SJSA1 (cell line): ENCODE data around the gene RPL18. TPM values are rescaled to one million over a fixed set of nuclear protein-coding genes. Genes with fewer than 3 reads are reported as not detected.

Experiments
- DNase-seq, 2 experiments: peaks; one replicate each; pipeline ENCODE4 v3.0.0-alpha.2; 2015 to 2020; ENCODE audit warnings: low spot score in 2 of 2, low read depth in 1 of 2
- H3K27ac ChIP-seq: fragments of 250-450 bp; sonication (Bioruptor Pico); 2 replicates; pipeline ENCODE4 v1.5.1; 2020; ENCODE audit warnings: mild to moderate bottlenecking, moderate library complexity
- H3K27me3 ChIP-seq: fragments of 250-450 bp; sonication (Bioruptor Pico); replicated peaks from 2 replicates; pipeline ENCODE4 v1.5.1; 2020; ENCODE audit warnings: mild to moderate bottlenecking, moderate library complexity
- H3K36me3 ChIP-seq: fragments of 250-450 bp; sonication (Bioruptor Pico); 2 replicates; pipeline ENCODE4 v1.5.1; 2020; ENCODE audit warnings: mild to moderate bottlenecking
- H3K4me1 ChIP-seq: fragments of 250-450 bp; sonication (Bioruptor Pico); replicated peaks from 2 replicates; pipeline ENCODE4 v1.6.1; 2021; ENCODE audit warnings: mild to moderate bottlenecking
- H3K4me3 ChIP-seq: fragments of 250-450 bp; sonication (Bioruptor Pico); 2 replicates; pipeline ENCODE4 v1.5.1; 2020; ENCODE audit warnings: mild to moderate bottlenecking
- H3K9me3 ChIP-seq: fragments of 250-450 bp; sonication (Bioruptor Pico); replicated peaks from 2 replicates; pipeline ENCODE4 v1.5.1; 2020; ENCODE audit warnings: mild to moderate bottlenecking
- total RNA-seq: library from RNA; depleted of rRNA; stranded (reverse); fragments of >200 nt; shearing (Covaris generic); gene quantifications from 2 replicates; pipeline ENCODE4 v1.2.3, GENCODE V29; 2014

Gene RPL18
- total RNA-seq, 1 experiment from 2014 or later = 1,668 TPM

DNA sequence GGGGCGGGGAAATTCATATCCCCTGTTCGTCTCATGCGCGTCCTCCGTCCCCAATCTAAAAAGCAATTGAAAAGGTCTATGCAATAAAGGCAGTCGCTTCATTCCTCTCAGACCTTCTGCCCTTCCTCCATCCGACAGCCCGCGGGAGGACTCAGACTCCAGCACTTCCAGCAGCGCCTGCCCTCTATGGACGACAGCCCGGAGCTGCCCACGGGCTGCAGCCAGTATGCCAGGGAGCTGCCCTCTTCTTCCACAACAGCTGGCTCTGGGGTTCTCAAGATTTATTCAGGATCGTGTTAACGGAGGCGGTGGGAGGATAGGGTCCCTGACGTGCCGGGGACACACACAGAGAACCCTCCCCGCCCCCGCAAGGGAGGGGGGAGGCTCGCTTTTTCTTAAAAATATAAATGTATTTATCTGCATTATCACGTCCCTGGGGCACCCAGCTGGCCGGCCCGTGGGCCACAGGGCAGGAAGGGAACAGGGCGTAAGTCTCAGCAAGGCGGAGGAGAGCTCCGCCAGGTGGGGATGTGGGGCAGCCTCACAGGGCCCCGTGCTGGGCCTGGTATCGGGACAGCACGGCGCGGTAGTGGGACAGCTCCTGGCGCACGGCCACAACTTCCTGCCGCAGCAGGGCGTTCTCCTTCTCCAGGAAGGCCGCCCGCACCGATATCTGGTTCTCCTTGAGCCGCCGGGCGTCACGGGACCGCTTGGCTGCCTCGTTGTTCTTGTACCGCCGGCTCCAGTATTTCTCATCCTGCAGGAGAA is 11.5 kb upstream of the RPL18 start:
- no peak overlapping the region for H3K27ac ChIP-seq
- no peak for DNase-seq

DNA sequence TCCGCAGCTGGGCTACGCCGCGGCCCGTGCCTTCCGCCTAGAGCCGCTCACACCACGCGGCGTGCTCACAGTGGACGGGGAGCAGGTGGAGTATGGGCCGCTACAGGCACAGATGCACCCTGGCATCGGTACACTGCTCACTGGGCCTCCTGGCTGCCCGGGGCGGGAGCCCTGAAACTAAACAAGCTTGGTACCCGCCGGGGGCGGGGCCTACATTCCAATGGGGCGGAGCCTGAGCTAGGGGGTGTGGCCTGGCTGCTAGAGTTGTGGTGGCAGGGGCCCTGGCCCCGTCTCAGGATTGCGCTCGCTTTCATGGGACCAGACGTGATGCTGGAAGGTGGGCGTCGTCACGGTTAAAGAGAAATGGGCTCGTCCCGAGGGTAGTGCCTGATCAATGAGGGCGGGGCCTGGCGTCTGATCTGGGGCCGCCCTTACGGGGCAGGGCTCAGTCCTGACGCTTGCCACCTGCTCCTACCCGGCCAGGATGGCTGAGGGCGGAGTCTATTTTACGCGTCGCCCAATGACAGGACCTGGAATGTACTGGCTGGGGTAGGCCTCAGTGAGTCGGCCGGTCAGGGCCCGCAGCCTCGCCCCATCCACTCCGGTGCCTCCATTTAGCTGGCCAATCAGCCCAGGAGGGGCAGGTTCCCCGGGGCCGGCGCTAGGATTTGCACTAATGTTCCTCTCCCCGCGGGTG is 10.8 kb upstream of the RPL18 start:
- peak in 1 of 2 experiments; percentile 50 for DNase-seq
- Histone ChIP-seq H3K4me1 (peaks cover 10% of the 10 kb centered on the region), H3K9me3 (no peaks in the 10 kb centered on the region), H3K27me3 (no peaks in the 10 kb centered on the region), H3K27ac (no peak overlapping the region), H3K36me3 (peaks cover 20% of the 10 kb centered on the region), H3K4me3 (no peak overlapping the region)

More for the DNA sequence above, 11.5 kb upstream of the RPL18 start:
- Histone ChIP-seq H3K27me3 (no peaks in the 10 kb centered on the region), H3K36me3 (peaks cover 20% of the 10 kb centered on the region), H3K9me3 (no peaks in the 10 kb centered on the region), H3K4me3 (no peak overlapping the region), H3K4me1 (peaks cover 17% of the 10 kb centered on the region)

DNA sequence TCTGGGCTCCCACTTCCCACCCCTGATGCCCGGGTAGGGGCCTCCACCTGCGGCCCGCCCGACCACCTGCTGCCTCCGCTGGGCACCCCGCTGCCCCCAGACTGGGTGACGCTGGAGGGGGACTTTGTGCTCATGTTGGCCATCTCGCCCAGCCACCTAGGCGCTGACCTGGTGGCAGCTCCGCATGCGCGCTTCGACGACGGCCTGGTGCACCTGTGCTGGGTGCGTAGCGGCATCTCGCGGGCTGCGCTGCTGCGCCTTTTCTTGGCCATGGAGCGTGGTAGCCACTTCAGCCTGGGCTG is 10.3 kb upstream of the RPL18 start:
- H3K9me3 ChIP-seq = no peaks in the 10 kb centered on the region
- H3K27me3 ChIP-seq = no peaks in the 10 kb centered on the region
- H3K4me3 ChIP-seq = no peak overlapping the region
- no peak overlapping the region for H3K27ac ChIP-seq
- peaks cover 20% of the 10 kb centered on the region for H3K36me3 ChIP-seq
- DNase-seq = no peak
- peaks cover 9% of the 10 kb centered on the region for H3K4me1 ChIP-seq

DNA sequence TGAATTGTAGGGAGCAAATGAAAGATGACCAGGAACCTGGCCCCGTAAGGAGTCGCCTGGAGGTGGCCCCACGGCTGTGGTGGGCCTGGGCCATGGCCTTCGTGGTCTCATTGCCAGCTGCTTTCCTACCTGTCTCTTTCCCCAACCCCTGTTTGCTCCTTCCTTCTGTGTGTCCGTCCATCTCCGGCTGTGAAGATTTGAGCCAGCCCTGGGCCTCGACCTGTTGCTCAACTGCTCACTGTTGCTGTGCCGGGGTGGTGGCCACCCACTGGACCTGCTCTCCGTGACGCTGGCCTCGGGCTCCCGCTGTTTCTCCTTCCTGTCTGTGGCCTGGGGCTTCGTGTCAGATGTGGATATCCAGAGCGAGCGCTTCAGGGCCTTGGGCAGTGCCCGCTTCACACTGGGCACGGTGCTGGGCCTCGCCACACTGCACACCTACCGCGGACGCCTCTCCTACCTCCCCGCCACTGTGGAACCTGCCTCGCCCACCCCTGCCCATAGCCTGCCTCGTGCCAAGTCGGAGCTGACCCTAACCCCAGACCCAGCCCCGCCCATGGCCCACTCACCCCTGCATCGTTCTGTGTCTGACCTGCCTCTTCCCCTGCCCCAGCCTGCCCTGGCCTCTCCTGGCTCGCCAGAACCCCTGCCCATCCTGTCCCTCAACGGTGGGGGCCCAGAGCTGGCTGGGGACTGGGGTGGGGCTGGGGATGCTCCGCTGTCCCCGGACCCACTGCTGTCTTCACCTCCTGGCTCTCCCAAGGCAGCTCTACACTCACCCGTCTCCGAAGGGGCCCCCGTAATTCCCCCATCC is 9.7 kb upstream of the RPL18 start:
- Histone ChIP-seq H3K27me3 (no peaks in the 10 kb centered on the region), H3K36me3 (peaks cover 20% of the 10 kb centered on the region), H3K27ac (no peak overlapping the region), H3K4me1 (peaks cover 5% of the 10 kb centered on the region), H3K4me3 (no peak overlapping the region), H3K9me3 (no peaks in the 10 kb centered on the region)
- peak in 1 of 2 experiments; percentile 46 for DNase-seq

DNA sequence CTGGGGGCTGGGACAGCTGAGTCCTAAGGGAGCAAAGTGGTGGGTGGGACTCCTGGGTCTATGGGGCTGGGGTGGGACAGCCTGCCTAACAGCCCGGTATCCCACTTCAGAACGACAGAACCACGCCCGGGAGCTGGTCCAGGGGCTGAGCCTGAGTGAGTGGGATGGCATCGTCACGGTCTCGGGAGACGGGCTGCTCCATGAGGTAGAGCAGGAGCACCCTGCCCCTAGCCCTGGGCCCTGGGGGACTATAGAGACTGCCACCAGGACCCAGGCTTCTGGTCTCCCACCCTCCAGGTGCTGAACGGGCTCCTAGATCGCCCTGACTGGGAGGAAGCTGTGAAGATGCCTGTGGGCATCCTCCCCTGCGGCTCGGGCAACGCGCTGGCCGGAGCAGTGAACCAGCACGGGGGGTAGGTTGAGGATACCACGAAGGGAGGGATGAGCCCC is 8.9 kb upstream of the RPL18 start:
- Histone ChIP-seq H3K9me3 (no peaks in the 10 kb centered on the region), H3K4me1 (peaks cover 11% of the 10 kb centered on the region), H3K27ac (no peak overlapping the region), H3K27me3 (no peaks in the 10 kb centered on the region), H3K36me3 (peaks cover 20% of the 10 kb centered on the region), H3K4me3 (no peak overlapping the region)
- peak in 1 of 2 experiments; percentile 42 for DNase-seq

DNA sequence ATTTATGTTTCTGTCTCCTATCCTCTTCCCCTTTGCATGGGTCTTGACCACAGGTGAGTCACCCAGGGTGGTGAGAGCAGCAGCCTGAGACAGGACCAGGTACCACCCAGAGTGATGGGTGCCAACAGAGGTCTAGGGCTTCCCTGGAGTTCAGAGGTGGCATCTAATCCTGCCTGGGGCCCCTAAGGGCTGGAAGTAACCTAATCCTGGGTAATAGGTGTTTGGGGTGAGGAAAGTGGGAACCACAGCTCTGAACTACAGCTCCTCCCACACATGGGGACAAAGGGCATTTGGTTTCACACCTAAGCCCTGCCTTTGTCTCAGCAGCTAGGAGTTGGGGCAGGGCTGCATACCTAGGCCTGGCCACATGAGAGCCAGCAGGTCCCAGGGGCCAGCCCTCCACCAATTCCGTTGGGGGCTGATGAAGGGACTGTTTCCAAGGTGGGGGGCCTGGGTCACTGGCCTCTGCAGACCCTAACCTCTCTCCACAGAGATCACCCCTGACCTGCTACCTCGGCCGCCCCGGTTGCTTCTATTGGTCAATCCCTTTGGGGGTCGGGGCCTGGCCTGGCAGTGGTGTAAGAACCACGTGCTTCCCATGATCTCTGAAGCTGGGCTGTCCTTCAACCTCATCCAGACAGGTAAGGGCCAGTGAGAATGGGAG is 8.4 kb upstream of the RPL18 start:
- no peaks in the 10 kb centered on the region for H3K27me3 ChIP-seq
- H3K9me3 ChIP-seq = no peaks in the 10 kb centered on the region
- peaks cover 20% of the 10 kb centered on the region for H3K36me3 ChIP-seq
- no peak overlapping the region for H3K4me3 ChIP-seq
- DNase-seq = peak in 1 of 2 experiments; percentile 41
- no peak overlapping the region for H3K27ac ChIP-seq
- H3K4me1 ChIP-seq = peaks cover 11% of the 10 kb centered on the region

DNA sequence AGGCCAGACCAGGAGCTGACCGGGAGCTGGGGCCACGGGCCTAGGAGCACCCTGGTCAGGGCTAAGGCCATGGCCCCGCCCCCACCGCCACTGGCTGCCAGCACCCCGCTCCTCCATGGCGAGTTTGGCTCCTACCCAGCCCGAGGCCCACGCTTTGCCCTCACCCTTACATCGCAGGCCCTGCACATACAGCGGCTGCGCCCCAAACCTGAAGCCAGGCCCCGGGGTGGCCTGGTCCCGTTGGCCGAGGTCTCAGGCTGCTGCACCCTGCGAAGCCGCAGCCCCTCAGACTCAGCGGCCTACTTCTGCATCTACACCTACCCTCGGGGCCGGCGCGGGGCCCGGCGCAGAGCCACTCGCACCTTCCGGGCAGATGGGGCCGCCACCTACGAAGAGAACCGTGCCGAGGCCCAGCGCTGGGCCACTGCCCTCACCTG is 6.9 kb upstream of the RPL18 start:
- peaks cover 20% of the 10 kb centered on the region for H3K36me3 ChIP-seq
- no peaks in the 10 kb centered on the region for H3K9me3 ChIP-seq
- peak in 1 of 2 experiments; percentile 46 for DNase-seq
- no peaks in the 10 kb centered on the region for H3K27me3 ChIP-seq
- no peak overlapping the region for H3K27ac ChIP-seq
- peaks cover 11% of the 10 kb centered on the region for H3K4me1 ChIP-seq
- H3K4me3 ChIP-seq = no peak overlapping the region

DNA sequence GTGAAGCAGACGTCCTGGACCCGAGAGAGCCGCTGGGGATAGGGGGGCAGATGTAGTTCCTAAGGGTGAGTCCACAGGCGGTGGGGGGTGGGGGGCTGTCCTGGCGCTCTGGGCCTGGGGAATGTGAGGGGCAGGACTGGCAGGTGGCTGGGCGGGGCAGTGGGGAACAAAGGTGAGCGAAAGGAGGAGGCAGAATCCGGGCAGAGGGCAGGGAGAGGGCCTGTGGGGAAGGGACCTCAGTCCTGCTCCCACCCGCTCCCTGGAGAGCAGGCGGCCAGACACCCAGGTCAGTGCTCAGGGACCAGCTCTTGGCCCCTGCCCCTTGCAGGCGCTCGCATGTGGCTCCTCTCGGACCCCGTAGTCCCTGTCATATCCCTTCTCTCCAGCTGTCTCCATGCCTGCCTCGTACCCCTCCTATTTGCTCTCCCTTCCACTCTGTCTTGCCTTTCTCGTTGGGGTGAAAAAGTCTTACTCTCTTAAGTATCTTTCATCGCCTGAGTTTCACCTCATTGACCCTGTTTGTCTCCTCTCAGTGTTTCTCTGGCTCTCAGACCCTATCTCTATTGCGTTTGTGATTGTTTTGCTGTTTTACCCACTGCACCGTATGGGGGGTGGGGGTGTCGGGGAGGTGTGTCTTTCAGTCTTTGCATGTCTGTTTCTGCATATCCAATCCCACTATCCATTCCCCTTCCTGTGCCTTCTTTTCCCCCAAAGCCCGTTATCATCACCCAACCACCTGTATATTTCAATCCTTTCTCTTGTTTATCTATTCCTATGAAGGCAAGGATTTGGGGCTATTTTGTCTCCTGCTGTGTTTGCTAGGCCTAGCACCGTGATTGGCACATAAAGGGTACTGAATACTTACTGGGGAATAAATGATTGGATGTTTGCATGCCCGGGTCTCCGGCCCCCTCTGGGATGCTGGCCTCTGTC is 6.1 kb upstream of the RPL18 start:
- no peak for DNase-seq
- no peak overlapping the region for H3K27ac ChIP-seq
- H3K36me3 ChIP-seq = peaks cover 20% of the 10 kb centered on the region
- H3K4me1 ChIP-seq = peaks cover 12% of the 10 kb centered on the region
- peak overlapping the region; percentile 43 for H3K4me3 ChIP-seq
- no peaks in the 10 kb centered on the region for H3K27me3 ChIP-seq
- H3K9me3 ChIP-seq = no peaks in the 10 kb centered on the region

DNA sequence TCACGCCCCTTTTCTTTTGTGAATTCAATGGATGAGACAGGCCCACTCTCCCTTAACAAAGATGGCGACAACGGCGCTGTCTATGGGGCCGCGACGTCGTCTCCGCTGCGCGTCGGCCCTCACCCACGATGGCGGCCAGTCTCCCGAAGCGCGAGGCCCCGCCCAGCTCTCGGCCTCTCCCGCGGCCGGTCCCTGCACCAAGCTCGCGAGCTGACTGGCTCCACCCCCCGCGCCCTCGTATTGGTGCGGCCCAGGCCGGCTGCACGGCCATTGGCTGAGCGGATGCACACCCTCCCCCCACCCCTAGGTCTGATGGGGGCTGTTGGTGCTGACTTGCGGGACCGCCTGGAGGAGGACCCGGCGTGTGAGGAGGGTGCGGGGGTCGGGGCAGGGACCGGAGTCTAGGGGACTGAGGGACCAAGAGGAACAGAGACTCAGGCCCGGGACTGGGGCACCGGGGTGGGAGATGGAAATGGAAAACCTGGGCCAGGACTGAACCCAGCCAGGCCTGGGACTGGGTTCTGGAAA is 5.2 kb upstream of the RPL18 start:
- H3K4me1 ChIP-seq = peaks cover 18% of the 10 kb centered on the region
- no peaks in the 10 kb centered on the region for H3K27me3 ChIP-seq
- peaks cover 14% of the 10 kb centered on the region for H3K36me3 ChIP-seq
- H3K27ac ChIP-seq = peak overlapping the region; percentile 28
- peak overlapping the region; percentile 43 for H3K4me3 ChIP-seq
- DNase-seq = peak; percentile 96 to 99
- no peaks in the 10 kb centered on the region for H3K9me3 ChIP-seq

DNA sequence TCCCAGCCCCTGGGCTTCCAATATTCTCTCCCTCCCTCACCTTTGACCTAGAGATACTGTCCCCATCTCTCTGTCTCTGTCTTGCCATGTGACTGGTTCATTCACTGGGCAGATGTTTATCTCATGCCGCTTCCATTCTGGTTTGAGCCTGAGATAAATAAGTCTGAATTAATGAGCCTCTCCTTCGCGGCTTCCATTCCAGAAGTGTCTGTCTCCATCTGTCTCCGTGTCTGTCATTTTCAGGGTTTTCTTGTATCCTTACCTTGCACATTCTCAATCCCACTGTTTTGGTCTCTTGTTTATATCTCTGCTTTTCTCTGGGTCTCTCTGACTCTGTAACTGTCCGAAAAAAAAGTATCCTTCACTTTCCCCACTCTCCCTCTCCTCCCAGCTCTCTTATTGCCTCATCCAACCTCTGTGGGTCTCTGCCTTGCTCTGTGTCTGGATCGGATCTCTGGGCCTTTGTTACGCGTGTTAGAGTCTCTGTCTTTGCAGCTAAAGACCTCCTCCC is 4.6 kb upstream of the RPL18 start:
- no peak for DNase-seq
- Histone ChIP-seq H3K27ac (peak overlapping the region; percentile 26; the same call in 1 of the 2 replicates), H3K4me1 (peaks cover 18% of the 10 kb centered on the region), H3K4me3 (peak overlapping the region; percentile 43), H3K27me3 (no peaks in the 10 kb centered on the region), H3K36me3 (peaks cover 15% of the 10 kb centered on the region), H3K9me3 (no peaks in the 10 kb centered on the region)

DNA sequence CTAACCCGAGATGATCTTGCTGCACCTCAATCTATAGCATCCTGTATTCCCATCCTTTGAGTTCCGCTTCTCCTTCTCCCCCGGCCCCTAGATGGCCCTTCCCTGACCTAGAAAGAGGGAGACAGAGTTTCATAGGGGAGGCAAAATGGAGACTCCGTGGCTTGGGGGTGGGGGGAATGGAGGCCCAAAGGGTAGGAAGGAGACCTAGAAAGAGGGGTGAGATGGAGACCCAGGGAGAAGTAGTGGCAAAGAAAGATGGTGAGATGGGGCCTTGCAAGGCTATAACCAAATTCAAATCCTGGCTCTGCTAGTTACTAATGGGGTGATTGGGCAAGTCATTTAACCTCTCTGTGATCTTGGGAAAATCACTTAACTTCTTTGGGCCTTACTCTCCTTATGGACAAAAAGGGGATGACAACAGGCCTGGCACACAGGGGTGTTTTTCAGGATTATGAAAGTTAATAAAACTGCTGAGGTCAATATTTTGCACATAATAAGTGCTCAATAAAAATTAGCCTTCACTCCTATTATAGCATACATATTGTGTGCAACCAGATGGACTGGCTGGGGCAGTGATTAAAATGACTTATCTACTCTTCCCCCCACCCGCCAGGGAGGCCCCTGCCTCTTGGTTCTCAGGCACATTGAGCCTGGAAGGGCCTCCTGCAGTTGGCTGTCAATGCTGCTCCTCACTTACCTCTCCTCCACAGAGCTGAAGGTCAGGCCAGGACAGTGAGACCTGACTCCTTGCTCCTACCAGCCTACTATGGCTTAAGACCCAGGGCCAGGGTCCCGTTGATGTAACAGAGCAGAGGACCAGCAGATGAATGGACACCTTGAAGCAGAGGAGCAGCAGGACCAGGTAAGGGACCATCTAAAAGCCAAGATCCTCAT is 961 bp upstream of the RPL18 start:
- Histone ChIP-seq H3K27ac (peak overlapping the region; percentile 50), H3K4me1 (peaks cover 29% of the 10 kb centered on the region), H3K4me3 (peak overlapping the region; percentile 67), H3K9me3 (no peaks in the 10 kb centered on the region), H3K27me3 (no peaks in the 10 kb centered on the region), H3K36me3 (peaks cover 39% of the 10 kb centered on the region)
- peak in 1 of 2 experiments; percentile 38 for DNase-seq
